ENCODE measurements around the gene MYO1G.

GRCh38 chr7:44912775-44913347, 66.0 kb downstream of the MYO1G start:
- TF ChIP-seq, protein P1, sequence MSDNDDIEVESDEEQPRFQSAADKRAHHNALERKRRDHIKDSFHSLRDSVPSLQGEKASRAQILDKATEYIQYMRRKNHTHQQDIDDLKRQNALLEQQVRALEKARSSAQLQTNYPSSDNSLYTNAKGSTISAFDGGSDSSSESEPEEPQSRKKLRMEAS (IDR thresholded peaks at IDR 0.05): no peak
- TF ChIP-seq GABPA (IDR thresholded peaks at IDR 0.05 in 1 of 2, conservative IDR thresholded peaks at IDR 0.05 in 1 of 2) (no peak), FOXA1 (IDR thresholded peaks at IDR 0.05) (no peak), YY1 (IDR thresholded peaks at IDR 0.05) (no peak), RAD21 (IDR thresholded peaks at IDR 0.05) (no peak), ATF3 (IDR thresholded peaks at IDR 0.05) (no peak), REST (IDR thresholded peaks at IDR 0.05) (no peak), JUND (IDR thresholded peaks at IDR 0.05) (no peak), TAF1 (conservative IDR thresholded peaks at IDR 0.05) (no peak), SP1 (IDR thresholded peaks at IDR 0.05) (no peak)
- TF ChIP-seq, protein P2, sequence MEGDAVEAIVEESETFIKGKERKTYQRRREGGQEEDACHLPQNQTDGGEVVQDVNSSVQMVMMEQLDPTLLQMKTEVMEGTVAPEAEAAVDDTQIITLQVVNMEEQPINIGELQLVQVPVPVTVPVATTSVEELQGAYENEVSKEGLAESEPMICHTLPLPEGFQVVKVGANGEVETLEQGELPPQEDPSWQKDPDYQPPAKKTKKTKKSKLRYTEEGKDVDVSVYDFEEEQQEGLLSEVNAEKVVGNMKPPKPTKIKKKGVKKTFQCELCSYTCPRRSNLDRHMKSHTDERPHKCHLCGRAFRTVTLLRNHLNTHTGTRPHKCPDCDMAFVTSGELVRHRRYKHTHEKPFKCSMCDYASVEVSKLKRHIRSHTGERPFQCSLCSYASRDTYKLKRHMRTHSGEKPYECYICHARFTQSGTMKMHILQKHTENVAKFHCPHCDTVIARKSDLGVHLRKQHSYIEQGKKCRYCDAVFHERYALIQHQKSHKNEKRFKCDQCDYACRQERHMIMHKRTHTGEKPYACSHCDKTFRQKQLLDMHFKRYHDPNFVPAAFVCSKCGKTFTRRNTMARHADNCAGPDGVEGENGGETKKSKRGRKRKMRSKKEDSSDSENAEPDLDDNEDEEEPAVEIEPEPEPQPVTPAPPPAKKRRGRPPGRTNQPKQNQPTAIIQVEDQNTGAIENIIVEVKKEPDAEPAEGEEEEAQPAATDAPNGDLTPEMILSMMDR (IDR thresholded peaks at IDR 0.05; ENCODE audit: low read depth, low read length, missing input control): no peak

Measured in liver (tissue), 3 donors.